ENCODE results near the gene KIAA1671. TPM values are rescaled to one million over a fixed set of nuclear protein-coding genes. Genes with fewer than 3 reads are reported as not detected.

The KIAA1671 gene
- total and polyA plus RNA-seq, 2 of the 4 experiments (the other 2 are of a cell fraction): 0.02 TPM; not detected in 1

DNA sequence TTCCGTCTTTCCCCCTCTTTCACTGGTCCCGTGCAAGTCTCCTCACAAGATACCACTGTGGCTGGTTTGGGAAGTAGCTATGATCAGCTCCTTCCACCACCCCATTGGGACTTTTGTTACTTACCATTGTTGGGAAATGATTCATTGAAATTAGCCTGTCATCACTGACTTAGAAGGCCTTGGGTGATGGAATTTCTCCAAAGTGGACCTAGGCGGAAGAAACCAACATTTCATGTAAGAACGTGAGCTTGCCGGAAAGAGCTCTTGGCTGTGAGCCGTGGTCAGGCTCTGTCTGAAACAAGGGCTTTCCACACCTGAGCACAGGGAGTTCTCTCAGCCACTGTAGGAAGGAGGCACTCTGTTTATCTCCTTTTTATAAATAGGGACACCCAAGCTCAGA, 223.7 kb downstream of the KIAA1671 start:
- in situ Hi-C loops (cut with MboI; ENCODE audit: low sequenced_read_pairs) (no loop called here), intact Hi-C loops (cut with micrococcal nuclease) (no loop called here), dilution Hi-C loops (cut with HindIII; ENCODE audit: low sequenced_read_pairs, unreplicated experiment) (no loop called here)
- no peak overlapping the region for H2AFZ ChIP-seq (replicated peaks; ENCODE audit: low read length, poor library complexity)
- H3K4ac ChIP-seq (ENCODE audit: low read depth, low read length): no peak overlapping the region
- no peak overlapping the region for H3K56ac ChIP-seq (ENCODE audit: extremely low read depth, insufficient read depth, low read length)
- H2BK20ac ChIP-seq (ENCODE audit: low read depth, low read length): no peak overlapping the region
- H3K9me1 ChIP-seq (ENCODE audit: insufficient read depth, low read length): no peaks in the 10 kb centered on the region
- H3K79me1 ChIP-seq (ENCODE audit: low read depth in 1 of 2, low read length in 2 of 2): no peaks in the 10 kb centered on the region
- H2AK9ac ChIP-seq (replicated peaks; ENCODE audit: low read depth, low read length, poor library complexity): no peak overlapping the region
- no peak overlapping the region for H4K5ac ChIP-seq (ENCODE audit: low read depth, low read length)
- H3K4me3 ChIP-seq (ENCODE audit: insufficient read depth, low read depth, low read length): no peak overlapping the region
- H2BK15ac ChIP-seq (ENCODE audit: low read depth, low read length): no peak overlapping the region
- H2AK5ac ChIP-seq (ENCODE audit: low read depth, low read length): no peak overlapping the region
- no peak overlapping the region for H3K14ac ChIP-seq (replicated peaks; ENCODE audit: low read depth, low read length)
- POLR2A ChIA-PET (ENCODE audit: unreplicated experiment): no interaction called here
- no peak overlapping the region for H3K9ac ChIP-seq (ENCODE audit: low read depth, low read length)
- H3K27me3 ChIP-seq (ENCODE audit: control insufficient read depth, insufficient read depth, low read length): peaks cover 2% of the 10 kb centered on the region; the same call in 1 of the 2 replicates
- no peak overlapping the region for H4K8ac ChIP-seq (ENCODE audit: low read depth in 2 of 2, low read length in 2 of 2)
- no peaks in the 10 kb centered on the region for H4K20me1 ChIP-seq (ENCODE audit: insufficient read depth, low read length)
- no peak overlapping the region for H2BK5ac ChIP-seq (ENCODE audit: low read depth, low read length, poor library complexity, severe bottlenecking)
- no TSS peak for BruUV-seq (replicated peaks)
- H3K36me3 ChIP-seq (ENCODE audit: control insufficient read depth, insufficient read depth, low read length): no peaks in the 10 kb centered on the region
- no peak overlapping the region for H3K18ac ChIP-seq (ENCODE audit: low read depth, low read length)
- WGBS, 2 experiments (ENCODE audit: extremely low coverage in 2 of 2, insufficient read length in 1 of 2): 78% methylated on average over 4 of the region's 6 CpGs; no CpG with 5 or more reads in 1 of the 2 experiments
- ATAC-seq (ENCODE audit: low read depth) (no peak), DNase-seq (no peak)
- CTCF ChIA-PET: no interaction called here
- H2BK120ac ChIP-seq (ENCODE audit: low read depth, low read length): no peak overlapping the region
- no peak overlapping the region for H3K23ac ChIP-seq (ENCODE audit: low read depth, low read length)
- no peak overlapping the region for H3K27ac ChIP-seq (ENCODE audit: insufficient read depth, low read length)
- peaks cover 6% of the 10 kb centered on the region for H3K9me3 ChIP-seq (ENCODE audit: control insufficient read depth, insufficient read depth, low read length)
- no peak overlapping the region for H4K91ac ChIP-seq (ENCODE audit: insufficient read depth, low read depth, low read length)
- H3K4me1 ChIP-seq (ENCODE audit: control insufficient read depth, insufficient read depth, low read length): no peaks in the 10 kb centered on the region
- TF ChIP-seq MAFK (IDR thresholded peaks at IDR 0.05; ENCODE audit: low read depth, low read length): no peak
- TF ChIP-seq BHLHE40 (IDR thresholded peaks at IDR 0.05; ENCODE audit: low read depth, low read length): no peak
- TF ChIP-seq RAD21 (IDR thresholded peaks at IDR 0.05; ENCODE audit: low read length): no peak
- no peak for TF ChIP-seq CEBPB (IDR thresholded peaks at IDR 0.05; ENCODE audit: low read depth, low read length)
- no peak for TF ChIP-seq RFX5 (IDR thresholded peaks at IDR 0.05; ENCODE audit: low read depth, low read length)
- no peak for TF ChIP-seq FOS (IDR thresholded peaks at IDR 0.05; ENCODE audit: low read depth, low read length)
- no peak for TF ChIP-seq MXI1 (IDR thresholded peaks at IDR 0.05; ENCODE audit: borderline replicate concordance, low read depth, low read length)
- no peak for TF ChIP-seq CHD1 (IDR thresholded peaks at IDR 0.05; ENCODE audit: low read depth, low read length)
- TF ChIP-seq, protein P1, sequence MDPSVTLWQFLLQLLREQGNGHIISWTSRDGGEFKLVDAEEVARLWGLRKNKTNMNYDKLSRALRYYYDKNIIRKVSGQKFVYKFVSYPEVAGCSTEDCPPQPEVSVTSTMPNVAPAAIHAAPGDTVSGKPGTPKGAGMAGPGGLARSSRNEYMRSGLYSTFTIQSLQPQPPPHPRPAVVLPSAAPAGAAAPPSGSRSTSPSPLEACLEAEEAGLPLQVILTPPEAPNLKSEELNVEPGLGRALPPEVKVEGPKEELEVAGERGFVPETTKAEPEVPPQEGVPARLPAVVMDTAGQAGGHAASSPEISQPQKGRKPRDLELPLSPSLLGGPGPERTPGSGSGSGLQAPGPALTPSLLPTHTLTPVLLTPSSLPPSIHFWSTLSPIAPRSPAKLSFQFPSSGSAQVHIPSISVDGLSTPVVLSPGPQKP (IDR thresholded peaks at IDR 0.05; ENCODE audit: borderline replicate concordance, low read depth, low read length): no peak
- TF ChIP-seq RCOR1 (IDR thresholded peaks at IDR 0.05; ENCODE audit: insufficient replicate concordance, low read length): no peak
- no peak overlapping the region for H3K4me2 ChIP-seq (ENCODE audit: low read depth, low read length)
